ENCODE measurements around the gene SHISA4.

Gene SHISA4

DNA sequence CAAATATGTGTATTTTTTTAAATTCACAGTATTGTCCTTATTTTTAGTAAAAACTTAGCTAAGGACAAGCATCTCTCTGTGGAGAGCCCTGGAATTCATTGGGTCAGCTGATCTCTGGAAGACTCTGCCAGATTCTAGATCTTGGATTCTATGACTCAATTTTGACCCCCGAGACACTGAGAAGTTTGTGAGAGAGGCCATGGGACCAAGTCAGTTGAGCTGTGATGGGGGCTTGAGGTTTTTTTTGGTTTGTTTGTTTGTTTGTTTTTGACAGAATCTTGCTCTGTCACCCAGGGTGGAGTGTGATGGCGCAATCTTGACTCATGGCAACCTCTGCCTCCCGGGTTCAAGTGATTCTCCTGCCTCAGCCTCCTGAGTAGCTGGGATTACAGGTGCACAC, 13.5 kb downstream of the SHISA4 start:
- no peak overlapping the region for H3K27ac ChIP-seq
- no peak overlapping the region for H3K4me3 ChIP-seq (ENCODE audit: low read depth, low read length)
- H3K36me3 ChIP-seq: peaks cover 5% of the 10 kb centered on the region; the same call in 1 of the 2 replicates
- H3K27me3 ChIP-seq (ENCODE audit: insufficient read depth, low read depth, severe bottlenecking): no peaks in the 10 kb centered on the region
- DNase-seq: no peak
- no peaks in the 10 kb centered on the region for H3K9me3 ChIP-seq (ENCODE audit: severe bottlenecking)
- TF ChIP-seq CTCF (IDR thresholded peaks at IDR 0.05; ENCODE audit: low read depth, low read length): no peak

- no peak overlapping the region for H3K4me3 ChIP-seq (ENCODE audit: low read depth, low read length)
- no peak for TF ChIP-seq CTCF (IDR thresholded peaks at IDR 0.05; ENCODE audit: low read depth, low read length)
- H3K27me3 ChIP-seq (ENCODE audit: insufficient read depth, low read depth, severe bottlenecking): no peaks in the 10 kb centered on the region
- H3K36me3 ChIP-seq: peaks cover 1% of the 10 kb centered on the region; the same call in 1 of the 2 replicates
- H3K27ac ChIP-seq: no peak overlapping the region
- H3K9me3 ChIP-seq (ENCODE audit: severe bottlenecking): no peaks in the 10 kb centered on the region
- DNase-seq: no peak
Observed at GRCh38 chr1:201903135-201903534, 14.4 kb downstream of the SHISA4 start.

- no peaks in the 10 kb centered on the region; the same call in 1 of the 2 replicates for H3K36me3 ChIP-seq
- H3K27me3 ChIP-seq (ENCODE audit: insufficient read depth, low read depth, severe bottlenecking): no peaks in the 10 kb centered on the region
- H3K27ac ChIP-seq: no peak overlapping the region
- no peak for TF ChIP-seq CTCF (IDR thresholded peaks at IDR 0.05; ENCODE audit: low read depth, low read length)
- DNase-seq: peak; percentile 47
- no peaks in the 10 kb centered on the region for H3K9me3 ChIP-seq (ENCODE audit: severe bottlenecking)
- no peak overlapping the region for H3K4me3 ChIP-seq (ENCODE audit: low read depth, low read length)
Observed at GRCh38 chr1:201904579-201904978, 15.9 kb downstream of the SHISA4 start.

DNA sequence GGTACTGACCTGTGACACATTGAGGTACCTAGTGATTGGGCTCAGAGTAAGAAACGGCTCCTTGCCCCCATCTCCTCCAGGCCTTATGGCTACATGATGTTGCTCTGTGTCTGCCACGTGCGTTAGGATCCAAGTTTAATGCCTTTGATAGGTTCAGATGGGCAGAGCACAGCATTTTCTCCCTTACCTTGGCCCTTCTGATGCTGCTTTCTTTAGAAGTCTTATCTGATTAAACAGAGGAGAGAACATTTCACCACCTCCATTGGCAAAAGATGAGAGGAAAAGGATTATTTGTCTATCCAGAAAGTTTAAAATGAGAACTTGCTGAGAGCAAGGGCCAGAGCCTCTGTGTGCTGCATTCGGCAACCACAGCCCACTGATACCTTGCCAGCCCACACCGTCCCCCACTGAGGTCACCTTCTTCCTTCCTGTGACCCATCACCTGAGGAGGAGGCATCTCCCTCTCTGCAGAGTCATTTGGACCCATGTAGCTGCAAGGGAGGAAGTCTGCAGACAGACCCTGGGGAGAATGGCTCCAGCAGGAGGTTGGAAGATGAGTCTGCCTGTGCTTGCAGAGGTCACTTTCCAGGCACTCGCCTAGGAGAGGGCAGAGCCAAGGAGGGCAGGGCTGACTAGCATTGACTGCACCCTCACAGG, 16.7 kb downstream of the SHISA4 start:
- no peak for TF ChIP-seq CTCF (IDR thresholded peaks at IDR 0.05; ENCODE audit: low read depth, low read length)
- Histone ChIP-seq H3K27me3 (ENCODE audit: insufficient read depth, low read depth, severe bottlenecking) (no peaks in the 10 kb centered on the region), H3K36me3 (no peaks in the 10 kb centered on the region), H3K4me3 (ENCODE audit: low read depth, low read length) (no peak overlapping the region), H3K27ac (no peak overlapping the region), H3K9me3 (ENCODE audit: severe bottlenecking) (no peaks in the 10 kb centered on the region)
- no peak for DNase-seq

- TF ChIP-seq CTCF (IDR thresholded peaks at IDR 0.05; ENCODE audit: low read depth, low read length): no peak
- Histone ChIP-seq H3K27me3 (ENCODE audit: insufficient read depth, low read depth, severe bottlenecking) (no peaks in the 10 kb centered on the region), H3K27ac (no peak overlapping the region), H3K9me3 (ENCODE audit: severe bottlenecking) (no peaks in the 10 kb centered on the region), H3K4me3 (ENCODE audit: low read depth, low read length) (no peak overlapping the region), H3K36me3 (no peaks in the 10 kb centered on the region)
- DNase-seq: peak; percentile 24
Observed at GRCh38 chr1:201906336-201906735, 17.6 kb downstream of the SHISA4 start.

GRCh38 chr1:201907621-201908020, 18.9 kb downstream of the SHISA4 start:
- no peak overlapping the region for H3K4me3 ChIP-seq (ENCODE audit: low read depth, low read length)
- H3K9me3 ChIP-seq (ENCODE audit: severe bottlenecking): no peaks in the 10 kb centered on the region
- TF ChIP-seq CTCF (IDR thresholded peaks at IDR 0.05; ENCODE audit: low read depth, low read length): no peak
- H3K27ac ChIP-seq: no peak overlapping the region
- H3K36me3 ChIP-seq: no peaks in the 10 kb centered on the region
- no peak for DNase-seq
- no peaks in the 10 kb centered on the region for H3K27me3 ChIP-seq (ENCODE audit: insufficient read depth, low read depth, severe bottlenecking)
